ENCODE results near the gene NGLY1. TPM values are rescaled to one million over a fixed set of nuclear protein-coding genes. Genes with fewer than 3 reads are reported as not detected.

NGLY1 gene
- total and polyA plus RNA-seq, 4 donors: 19.1 to 54.4 (median 32.3) TPM

DNA sequence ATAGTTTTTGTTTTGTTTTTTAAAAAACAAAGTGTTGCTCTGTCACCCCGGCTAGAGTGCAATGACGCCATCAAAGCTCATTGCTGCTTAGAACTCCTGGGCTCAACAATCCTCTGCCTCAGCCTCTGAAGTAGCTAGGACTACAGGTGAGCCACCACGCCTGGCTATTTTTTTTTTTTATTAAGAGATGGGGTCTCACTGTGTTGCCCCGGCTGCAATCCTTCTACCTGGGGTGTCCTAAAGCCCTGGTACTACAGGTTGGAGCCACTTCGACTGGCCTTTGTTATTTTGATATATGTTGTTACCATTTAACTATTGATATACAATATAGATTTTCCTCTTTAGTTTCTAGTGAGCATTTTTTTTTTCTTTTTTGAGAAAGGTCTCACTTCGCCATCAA, 2.6 kb downstream of the NGLY1 start:
- Histone ChIP-seq H3K27me3 (ENCODE audit: control insufficient read depth in 3 of 3, insufficient read depth in 3 of 3, low read length in 2 of 3) (no peaks in the 10 kb centered on the region), H3K27ac (ENCODE audit: low read depth in 1 of 2, low read length in 1 of 2) (no peak overlapping the region), H3K9me3 (ENCODE audit: control insufficient read depth in 4 of 4, insufficient read depth in 3 of 4, low read length in 3 of 4) (no peaks in the 10 kb centered on the region), H3K9ac (ENCODE audit: insufficient read depth in 1 of 2, low read length in 2 of 2) (no peak overlapping the region), H3K4me3 (no peak overlapping the region), H3K4me1 (ENCODE audit: control insufficient read depth in 5 of 5, insufficient read depth in 5 of 5, low read length in 5 of 5) (peaks cover 0 to 14% (median 8%) of the 10 kb centered on the region in 5 donors), H3K36me3 (ENCODE audit: control insufficient read depth in 4 of 4, insufficient read depth in 4 of 4, low read length in 4 of 4) (peaks cover 8 to 18% (median 14%) of the 10 kb centered on the region in 4 donors)
- TF ChIP-seq, protein P1, sequence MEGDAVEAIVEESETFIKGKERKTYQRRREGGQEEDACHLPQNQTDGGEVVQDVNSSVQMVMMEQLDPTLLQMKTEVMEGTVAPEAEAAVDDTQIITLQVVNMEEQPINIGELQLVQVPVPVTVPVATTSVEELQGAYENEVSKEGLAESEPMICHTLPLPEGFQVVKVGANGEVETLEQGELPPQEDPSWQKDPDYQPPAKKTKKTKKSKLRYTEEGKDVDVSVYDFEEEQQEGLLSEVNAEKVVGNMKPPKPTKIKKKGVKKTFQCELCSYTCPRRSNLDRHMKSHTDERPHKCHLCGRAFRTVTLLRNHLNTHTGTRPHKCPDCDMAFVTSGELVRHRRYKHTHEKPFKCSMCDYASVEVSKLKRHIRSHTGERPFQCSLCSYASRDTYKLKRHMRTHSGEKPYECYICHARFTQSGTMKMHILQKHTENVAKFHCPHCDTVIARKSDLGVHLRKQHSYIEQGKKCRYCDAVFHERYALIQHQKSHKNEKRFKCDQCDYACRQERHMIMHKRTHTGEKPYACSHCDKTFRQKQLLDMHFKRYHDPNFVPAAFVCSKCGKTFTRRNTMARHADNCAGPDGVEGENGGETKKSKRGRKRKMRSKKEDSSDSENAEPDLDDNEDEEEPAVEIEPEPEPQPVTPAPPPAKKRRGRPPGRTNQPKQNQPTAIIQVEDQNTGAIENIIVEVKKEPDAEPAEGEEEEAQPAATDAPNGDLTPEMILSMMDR (IDR thresholded peaks at IDR 0.05; ENCODE audit: control extremely low read depth, extremely low read depth): no peak
- ATAC-seq (ENCODE audit: insufficient read depth, low FRiP score) (no peak), DNase-seq (no peak)
- 95 to 96% methylated on average over 6 of the region's 6 CpGs for WGBS, 2 donors

DNA sequence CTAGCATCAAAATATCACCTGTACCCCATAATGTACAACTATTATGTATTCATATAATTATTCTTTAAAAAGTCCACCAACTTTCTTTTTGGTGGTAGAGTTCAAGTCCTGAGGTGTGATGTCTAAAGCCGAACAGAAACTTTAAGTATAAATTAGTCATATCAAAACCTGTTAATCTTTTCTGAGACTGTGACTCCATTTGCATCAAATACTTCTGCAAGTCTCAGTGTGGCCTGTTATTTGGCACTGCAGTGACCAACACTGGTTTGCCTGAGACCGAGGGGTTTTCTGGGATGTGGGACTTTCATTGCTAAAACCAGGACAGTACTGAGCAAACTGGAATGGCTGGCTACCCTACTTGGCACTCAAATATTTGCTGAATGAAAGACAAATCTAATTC, 7.3 kb downstream of the NGLY1 start:
- Histone ChIP-seq H3K27ac (ENCODE audit: low read depth in 1 of 2, low read length in 1 of 2) (no peak overlapping the region), H3K4me1 (ENCODE audit: control insufficient read depth in 5 of 5, insufficient read depth in 5 of 5, low read length in 5 of 5) (peaks cover 0 to 3% (median 0%) of the 10 kb centered on the region in 5 donors), H3K9me3 (ENCODE audit: control insufficient read depth in 4 of 4, insufficient read depth in 3 of 4, low read length in 3 of 4) (peaks cover 0 to 4% (median under 1%) of the 10 kb centered on the region in 4 donors), H3K9ac (ENCODE audit: insufficient read depth in 1 of 2, low read length in 2 of 2) (no peak overlapping the region), H3K4me3 (no peak overlapping the region), H3K27me3 (ENCODE audit: control insufficient read depth in 3 of 3, insufficient read depth in 3 of 3, low read length in 2 of 3) (no peaks in the 10 kb centered on the region), H3K36me3 (ENCODE audit: control insufficient read depth in 4 of 4, insufficient read depth in 4 of 4, low read length in 4 of 4) (peaks cover 22 to 38% (median 28%) of the 10 kb centered on the region in 4 donors)
- no peak for DNase-seq
- TF ChIP-seq, protein P1 (IDR thresholded peaks at IDR 0.05; ENCODE audit: control extremely low read depth, extremely low read depth): no peak
- no peak for ATAC-seq (ENCODE audit: insufficient read depth, low FRiP score)
- WGBS, 2 donors: 92 to 94% methylated on average over 2 of the region's 2 CpGs

DNA sequence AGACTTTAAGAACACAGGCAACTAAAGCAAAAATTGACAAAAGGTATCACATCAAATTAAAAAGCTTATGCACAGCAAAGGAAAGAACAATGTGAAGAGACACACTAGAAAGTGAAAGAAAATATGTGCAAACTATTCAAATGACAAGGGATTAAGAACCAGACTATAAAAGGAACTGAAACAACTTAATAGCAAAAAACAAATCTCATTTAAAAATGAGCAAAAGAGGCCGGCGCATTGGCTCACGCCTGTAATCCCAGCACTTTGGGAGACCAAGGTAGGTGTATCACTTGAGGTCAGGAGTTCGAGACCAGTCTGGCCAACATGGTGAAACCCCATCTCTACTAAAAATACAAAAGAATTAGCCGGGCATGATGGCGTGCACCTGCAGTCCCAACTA, 14.4 kb downstream of the NGLY1 start:
- whole genome bisulfite sequencing, 2 donors: 91 to 93% methylated on average over 6 of the region's 6 CpGs
- Histone ChIP-seq H3K4me1 (ENCODE audit: control insufficient read depth in 5 of 5, insufficient read depth in 5 of 5, low read length in 5 of 5) (no peaks in the 10 kb centered on the region), H3K27ac (ENCODE audit: low read depth in 1 of 2, low read length in 1 of 2) (no peak overlapping the region), H3K9ac (ENCODE audit: insufficient read depth in 1 of 2, low read length in 2 of 2) (no peak overlapping the region), H3K9me3 (ENCODE audit: control insufficient read depth in 4 of 4, insufficient read depth in 3 of 4, low read length in 3 of 4) (peaks cover 0 to 4% (median 0%) of the 10 kb centered on the region in 4 donors), H3K27me3 (ENCODE audit: control insufficient read depth in 3 of 3, insufficient read depth in 3 of 3, low read length in 2 of 3) (no peaks in the 10 kb centered on the region), H3K4me3 (no peak overlapping the region), H3K36me3 (ENCODE audit: control insufficient read depth in 4 of 4, insufficient read depth in 4 of 4, low read length in 4 of 4) (peaks cover under 1 to 7% (median 5%) of the 10 kb centered on the region in 4 donors)
- DNase-seq (no peak), ATAC-seq (ENCODE audit: insufficient read depth, low FRiP score) (no peak)
- TF ChIP-seq, protein P1 (IDR thresholded peaks at IDR 0.05; ENCODE audit: control extremely low read depth, extremely low read depth): no peak

DNA sequence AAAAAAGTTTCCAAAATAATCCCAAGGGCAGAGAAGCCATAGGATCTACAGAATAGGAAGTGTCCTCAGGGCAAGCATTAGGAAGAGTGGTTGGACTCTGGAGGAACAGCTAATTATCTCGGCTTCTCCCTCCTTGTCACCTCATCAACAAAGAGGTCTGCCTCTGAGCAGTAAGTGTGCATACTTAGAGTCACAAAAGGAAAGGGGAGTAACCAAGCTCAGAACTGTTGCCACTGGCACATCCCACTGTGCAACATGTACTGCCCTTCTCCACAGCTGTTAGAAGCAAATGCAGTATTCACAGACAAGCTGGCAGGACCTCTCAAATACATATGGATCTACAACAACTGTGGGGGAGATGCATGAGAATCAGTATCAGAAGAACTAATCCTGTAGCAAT, 31.5 kb downstream of the NGLY1 start:
- no peak for ATAC-seq (ENCODE audit: insufficient read depth, low FRiP score)
- Histone ChIP-seq H3K9ac (ENCODE audit: insufficient read depth in 1 of 2, low read length in 2 of 2) (no peak overlapping the region), H3K27me3 (ENCODE audit: control insufficient read depth in 3 of 3, insufficient read depth in 3 of 3, low read length in 2 of 3) (no peaks in the 10 kb centered on the region), H3K9me3 (ENCODE audit: control insufficient read depth in 4 of 4, insufficient read depth in 3 of 4, low read length in 3 of 4) (no peaks in the 10 kb centered on the region), H3K27ac (ENCODE audit: low read depth in 1 of 2, low read length in 1 of 2) (no peak overlapping the region), H3K4me1 (ENCODE audit: control insufficient read depth in 5 of 5, insufficient read depth in 5 of 5, low read length in 5 of 5) (no peaks in the 10 kb centered on the region), H3K36me3 (ENCODE audit: control insufficient read depth in 4 of 4, insufficient read depth in 4 of 4, low read length in 4 of 4) (peaks cover 5 to 26% (median 12%) of the 10 kb centered on the region in 4 donors), H3K4me3 (no peak overlapping the region)
- TF ChIP-seq, protein P1 (IDR thresholded peaks at IDR 0.05; ENCODE audit: control extremely low read depth, extremely low read depth): no peak
- 80 to 86% methylated on average over 1 of the region's 1 CpG for WGBS, 2 donors
- DNase-seq: peak; percentile 15 to 30 (median 26)

Data from lung (tissue), 12 donors.